LHCN-M2 (cell line): ENCODE results near the gene ERG. TPM values are rescaled to one million over a fixed set of nuclear protein-coding genes. Genes with fewer than 3 reads are reported as not detected.

Experiments used
- DNase-seq: peaks from one replicate; pipeline ENCODE4 v3.0.0-alpha.2; 2012; ENCODE audit warnings: low read depth
- total RNA-seq: library from RNA; depleted of rRNA; stranded (reverse); fragments of >200 nt; gene quantifications from 2 replicates; pipeline ENCODE4 v1.2.3, GENCODE V29; 2014

Gene ERG
- total RNA-seq, 1 experiment from 2014 or later = not detected

- no peak for DNase-seq
These were observed 138.4 kb downstream of the ERG start for GRCh38 chr21:38359835-38360234.

GRCh38 chr21:38359090-38359489 is 139.2 kb downstream of the ERG start:
- no peak for DNase-seq

- DNase-seq = no peak
These were observed 139.6 kb downstream of the ERG start for GRCh38 chr21:38358666-38359065.

GRCh38 chr21:38358098-38358497 is 140.2 kb downstream of the ERG start:
- DNase-seq = no peak

GRCh38 chr21:38356883-38357625 is 141.2 kb downstream of the ERG start:
- DNase-seq = no peak

GRCh38 chr21:38355992-38356781 is 142.1 kb downstream of the ERG start:
- DNase-seq = peak; percentile 82

GRCh38 chr21:38355353-38355752 is 142.9 kb downstream of the ERG start:
- no peak for DNase-seq

- DNase-seq = no peak
These were observed 143.5 kb downstream of the ERG start for GRCh38 chr21:38354746-38355145.

GRCh38 chr21:38354231-38354630 is 144.0 kb downstream of the ERG start:
- DNase-seq = no peak

GRCh38 chr21:38352536-38353219 is 145.6 kb downstream of the ERG start:
- peak; percentile 87 for DNase-seq

- peak; percentile 97 for DNase-seq
These were observed 146.2 kb downstream of the ERG start for GRCh38 chr21:38351961-38352521.

- DNase-seq = peak; percentile 67
These were observed 146.9 kb downstream of the ERG start for GRCh38 chr21:38351176-38351959.

GRCh38 chr21:38350684-38351083 is 147.6 kb downstream of the ERG start:
- peak; percentile 50 for DNase-seq

GRCh38 chr21:38349977-38350376 is 148.3 kb downstream of the ERG start:
- DNase-seq = no peak

- peak; percentile 94 for DNase-seq
These were observed 149.0 kb downstream of the ERG start for GRCh38 chr21:38349111-38349746.

- no peak for DNase-seq
These were observed 152.0 kb downstream of the ERG start for GRCh38 chr21:38346286-38346685.

- peak; percentile 87 for DNase-seq
These were observed 154.6 kb downstream of the ERG start for GRCh38 chr21:38343691-38344090.

GRCh38 chr21:38342739-38343138 is 155.5 kb downstream of the ERG start:
- DNase-seq = peak; percentile 45

- DNase-seq = no peak
These were observed 156.7 kb downstream of the ERG start for GRCh38 chr21:38341546-38342012.

GRCh38 chr21:38340131-38340530 is 158.1 kb downstream of the ERG start:
- no peak for DNase-seq

GRCh38 chr21:38337793-38338192 is 160.5 kb downstream of the ERG start:
- DNase-seq = no peak
